Breast epithelium (tissue), 4 donors: Measurements from ENCODE around the gene RPA1. TPM values are rescaled to one million over a fixed set of nuclear protein-coding genes. Genes with fewer than 3 reads are reported as not detected.

Source experiments
- DNase-seq, 2 donors: peaks; one replicate each; pipeline ENCODE4 v3.0.0-alpha.2; 2019; ENCODE audit warnings: low spot score in 2 of 2
- H3K27ac ChIP-seq, 2 donors: fragments of 200-600 bp; sonication (generic) in 1 of 2; one replicate each; pipeline ENCODE4 v1.5.1; 2016 to 2019; ENCODE audit warnings: mild to moderate bottlenecking in 1 of 2
- H3K27me3 ChIP-seq, 2 donors: fragments of 200-600 bp; sonication (generic) in 1 of 2; one replicate each; pipeline versions ENCODE4 v1.5.1 to v1.6.0; 2017 to 2019; ENCODE audit warnings: control low read depth in 1 of 2, mild to moderate bottlenecking in 1 of 2
- H3K36me3 ChIP-seq: fragments of 200-600 bp; one replicate; pipeline ENCODE4 v1.5.1; 2019
- H3K4me1 ChIP-seq, 2 donors: fragments of 200-600 bp; sonication (generic); one replicate each; pipeline ENCODE4 v1.5.1; 2016 to 2019; ENCODE audit warnings: control low read depth in 1 of 2
- H3K4me3 ChIP-seq, 3 donors: fragments of 200-600 bp; sonication (generic); 1 replicate in 2 of 3; 2 replicates in 1 of 3; pipeline ENCODE4 v1.5.1; 2016 to 2019; ENCODE audit warnings: mild to moderate bottlenecking in 3 of 3, moderate library complexity in 2 of 3
- H3K9me3 ChIP-seq, 2 donors: fragments of 200-600 bp; sonication (generic) in 1 of 2; one replicate each; pipeline ENCODE4 v1.5.1; 2016 to 2019; ENCODE audit warnings: control low read depth in 1 of 2
- CTCF ChIP-seq, 3 donors: fragments of 450-650 bp; IDR thresholded peaks; one replicate each; pipeline ENCODE4 v1.5.1; 2016 to 2017; ENCODE audit warnings: antibody characterized with exemption in 3 of 3, mild to moderate bottlenecking in 3 of 3, moderate library complexity in 3 of 3
- POLR2A ChIP-seq: fragments of 450-650 bp; IDR thresholded peaks from one replicate; pipeline ENCODE4 v1.6.1; 2016; ENCODE audit warnings: antibody characterized with exemption, mild to moderate bottlenecking, moderate library complexity
- POLR2AphosphoS5 ChIP-seq, 3 donors: sonication (generic); formaldehyde crosslinking; IDR thresholded peaks; one replicate each; pipeline ENCODE4 v1.6.1; 2017; ENCODE audit warnings: antibody characterized with exemption in 3 of 3
- intact Hi-C: fragments of 100-400 bp; cut with DNase I; formaldehyde crosslinking; loops from one replicate; pipeline ENCODE4 v1.15.1; 2023; ENCODE audit warnings: low total_unique reads
- total RNA-seq, 3 donors: library from RNA; depleted of rRNA; stranded (reverse); fragments of >200 nt; gene quantifications; one replicate each; pipeline ENCODE4 v1.1.0, GENCODE V29; 2016

RPA1 gene
- total RNA-seq, 3 donors from 2014 or later, result 34.7 to 40.6 (median 34.7) TPM

DNA sequence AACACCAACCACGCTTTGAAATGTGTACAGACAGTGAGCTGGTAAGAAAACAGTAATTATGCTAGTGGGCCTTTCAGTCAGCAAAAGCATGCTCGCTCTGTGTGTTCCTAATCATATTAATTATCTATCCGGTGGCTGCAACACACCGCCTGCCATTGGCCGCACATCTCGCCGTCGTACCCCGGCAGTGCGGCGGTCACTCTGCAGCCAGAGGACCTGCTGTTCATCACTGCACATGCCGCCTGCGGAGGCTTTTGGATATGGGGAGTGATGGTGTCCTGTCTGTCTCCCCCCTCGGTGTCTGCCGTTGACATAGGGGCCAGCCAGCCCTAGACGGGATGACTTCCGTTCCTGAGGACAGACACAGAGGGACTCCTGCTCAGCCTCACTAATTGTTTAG, 68.5 kb downstream of the RPA1 start:
- TF ChIP-seq CTCF (IDR thresholded peaks at IDR 0.05) (no peak), POLR2AphosphoS5 (IDR thresholded peaks at IDR 0.05) (no peak), POLR2A (no peak)
- intact Hi-C loops, result no loop called here
- Histone ChIP-seq H3K4me1 (no peaks in the 10 kb centered on the region), H3K4me3 (no peak overlapping the region), H3K27ac (no peak overlapping the region), H3K27me3 (no peaks in the 10 kb centered on the region), H3K9me3 (no peaks in the 10 kb centered on the region), H3K36me3 (peaks cover 4% of the 10 kb centered on the region)
- DNase-seq, result no peak

- H3K36me3 ChIP-seq, result peaks cover 4% of the 10 kb centered on the region
- no peaks in the 10 kb centered on the region for H3K27me3 ChIP-seq
- intact Hi-C loops, result no loop called here
- H3K4me1 ChIP-seq, result no peaks in the 10 kb centered on the region
- H3K27ac ChIP-seq, result no peak overlapping the region
- H3K9me3 ChIP-seq, result no peaks in the 10 kb centered on the region
- no peak for TF ChIP-seq POLR2A
- TF ChIP-seq POLR2AphosphoS5 (IDR thresholded peaks at IDR 0.05), result no peak
- TF ChIP-seq CTCF (IDR thresholded peaks at IDR 0.05), result no peak
- no peak overlapping the region for H3K4me3 ChIP-seq
- no peak for DNase-seq
These were observed 69.1 kb downstream of the RPA1 start for GRCh38 chr17:1898872-1899271.

DNA sequence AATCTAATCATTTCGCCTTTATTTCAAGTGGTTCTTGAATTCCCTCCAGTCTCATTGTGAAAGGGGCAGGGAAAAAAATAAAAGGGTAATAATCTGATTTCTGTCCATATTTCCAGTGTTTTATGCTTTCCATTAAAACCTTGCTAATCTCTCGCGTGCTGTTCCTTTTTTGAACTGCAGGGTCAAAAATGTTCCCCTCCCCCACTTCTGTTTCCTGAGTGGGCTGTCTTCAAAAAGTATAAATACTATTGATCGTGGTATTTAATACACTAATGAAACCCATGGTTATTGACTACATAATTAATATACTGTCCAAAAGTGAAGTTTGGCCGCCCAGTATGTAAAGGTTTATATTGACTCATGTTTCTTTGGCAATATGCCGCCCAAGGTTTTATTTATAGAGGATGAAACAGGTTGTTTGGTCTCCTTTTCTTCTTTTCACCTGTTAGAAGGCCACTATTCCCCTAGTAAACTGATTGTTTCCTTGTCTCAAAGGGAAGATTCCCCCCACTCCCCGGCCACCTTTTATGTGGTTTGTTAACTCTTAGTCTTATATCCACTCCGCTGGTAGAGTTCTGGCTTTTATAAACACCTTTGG, 69.7 kb downstream of the RPA1 start:
- intact Hi-C loops, result no loop called here
- no peak for TF ChIP-seq POLR2AphosphoS5 (IDR thresholded peaks at IDR 0.05)
- no peak for TF ChIP-seq POLR2A
- peak in 2 of 3 donors; percentile 15 to 33 for TF ChIP-seq CTCF (IDR thresholded peaks at IDR 0.05)
- Histone ChIP-seq H3K27ac (no peak overlapping the region), H3K4me1 (no peaks in the 10 kb centered on the region), H3K9me3 (no peaks in the 10 kb centered on the region), H3K4me3 (no peak overlapping the region), H3K27me3 (no peaks in the 10 kb centered on the region), H3K36me3 (peaks cover 4% of the 10 kb centered on the region)
- no peak for DNase-seq

DNA sequence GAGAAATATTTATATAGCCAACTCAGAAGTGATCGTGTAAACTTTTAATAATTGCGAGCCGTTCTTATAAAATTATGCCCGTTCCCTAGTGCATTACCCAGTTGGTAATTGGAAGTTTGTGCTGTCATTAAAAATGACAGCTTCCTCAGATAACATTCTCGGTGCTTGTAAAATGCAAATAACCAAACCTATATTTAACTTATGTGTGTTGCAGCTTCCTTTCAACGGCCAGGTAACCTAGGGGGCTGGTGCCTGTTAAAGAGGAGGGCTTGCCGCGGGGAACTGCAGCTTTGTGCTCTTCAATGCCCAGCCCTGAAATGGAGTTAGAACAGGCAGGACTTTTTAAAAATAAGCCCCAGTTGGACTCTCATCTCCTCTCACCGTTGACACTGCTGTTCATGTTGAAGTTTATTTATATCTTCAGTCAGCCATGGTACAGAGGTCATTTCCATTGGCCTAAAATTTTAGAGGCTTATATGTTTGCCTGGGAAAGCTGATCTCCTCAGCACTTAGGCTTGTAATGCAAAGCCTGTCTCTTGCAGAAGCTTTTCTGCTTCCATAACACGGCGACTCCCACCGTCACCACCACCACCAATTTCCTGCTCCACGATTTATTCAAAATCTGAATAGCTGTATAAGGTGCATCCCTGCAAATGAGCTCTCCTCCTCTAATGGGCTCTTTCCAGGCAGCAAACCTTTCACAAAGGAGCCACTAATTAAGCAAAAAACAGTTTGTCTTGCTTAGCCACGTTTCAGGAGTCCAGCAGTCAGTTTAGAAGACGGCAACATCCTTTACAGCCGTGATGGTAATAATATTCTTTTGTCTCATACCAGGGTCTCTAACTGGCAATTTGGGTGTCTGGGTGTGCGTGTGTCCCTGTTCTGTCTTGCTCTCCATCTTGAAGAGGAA, 74.7 kb downstream of the RPA1 start:
- no peak overlapping the region for H3K27ac ChIP-seq
- peaks cover 0 to 17% of the 10 kb centered on the region in 2 donors for H3K27me3 ChIP-seq
- H3K36me3 ChIP-seq, result no peaks in the 10 kb centered on the region
- peaks cover 0 to 8% of the 10 kb centered on the region in 2 donors for H3K4me1 ChIP-seq
- H3K4me3 ChIP-seq, result no peak overlapping the region
- TF ChIP-seq POLR2A (no peak), CTCF (IDR thresholded peaks at IDR 0.05) (no peak), POLR2AphosphoS5 (IDR thresholded peaks at IDR 0.05) (no peak)
- intact Hi-C loops, result no loop called here
- DNase-seq, result no peak
- no peaks in the 10 kb centered on the region for H3K9me3 ChIP-seq
